Heart left ventricle (tissue), 16 donors: Measurements from ENCODE around the gene CNR1. TPM values are rescaled to one million over a fixed set of nuclear protein-coding genes. Genes with fewer than 3 reads are reported as not detected.

Source experiments
- ATAC-seq, 4 donors: fragments of 200-7000 bp; cut with Tn5 transposase; one replicate each; pipeline ENCODE4 v1.9.1; 2020 to 2022; ENCODE audit warnings: moderate library complexity in 4 of 4, mild to moderate bottlenecking in 3 of 4, moderate number of reproducible peaks in 1 of 4
- DNase-seq, 5 donors: peaks; one replicate each; pipeline ENCODE4 v3.0.0-alpha.2; 2020
- H3K27ac ChIP-seq, 12 donors: fragments of 200-600 bp; sonication (generic) in 4 of 12; one replicate each; pipeline versions ENCODE4 v1.5.0 to v1.8.0; 2016 to 2022; ENCODE audit warnings: mild to moderate bottlenecking in 2 of 12
- H3K27me3 ChIP-seq, 9 donors: fragments of 200-600 bp; sonication (generic) in 2 of 9; one replicate each; pipeline versions ENCODE4 v1.5.1 to v1.8.0; 2016 to 2022; ENCODE audit warnings: mild to moderate bottlenecking in 3 of 9
- H3K36me3 ChIP-seq, 9 donors: fragments of 200-600 bp; sonication (generic) in 2 of 9; one replicate each; pipeline versions ENCODE4 v1.5.0 to v1.8.0; 2018 to 2022; ENCODE audit warnings: mild to moderate bottlenecking in 2 of 9
- H3K4me1 ChIP-seq, 12 donors: fragments of 200-600 bp; sonication (generic) in 4 of 12; one replicate each; pipeline versions ENCODE4 v1.5.0 to v1.8.0; 2016 to 2022; ENCODE audit warnings: mild to moderate bottlenecking in 3 of 12
- H3K4me3 ChIP-seq, 12 donors: fragments of 200-600 bp; sonication (generic) in 4 of 12; one replicate each; pipeline versions ENCODE4 v1.5.0 to v1.8.0; 2017 to 2022; ENCODE audit warnings: mild to moderate bottlenecking in 9 of 12, moderate library complexity in 4 of 12
- H3K9me3 ChIP-seq, 12 donors: fragments of 200-600 bp; sonication (generic) in 4 of 12; one replicate each; pipeline versions ENCODE4 v1.5.0 to v1.8.0; 2016 to 2022; ENCODE audit warnings: mild to moderate bottlenecking in 1 of 12
- CTCF ChIP-seq, 12 donors: fragments of 200-600 bp; sonication (generic) in 4 of 12; IDR thresholded peaks; one replicate each; pipeline versions ENCODE4 v1.5.0 to v1.8.0; 2018 to 2022; ENCODE audit warnings: antibody characterized with exemption in 12 of 12, mild to moderate bottlenecking in 5 of 12
- POLR2A ChIP-seq, 2 donors: fragments of 450-650 bp; IDR thresholded peaks; one replicate each; pipeline ENCODE4 v1.6.1; 2017; ENCODE audit warnings: antibody characterized with exemption in 2 of 2, mild to moderate bottlenecking in 2 of 2, moderate library complexity in 2 of 2
- WGBS, 4 donors: extraction: QIAGEN DNeasy Blood & Tissue Kit in 2 of 4; methylation state at CpG; one replicate each; pipeline versions ENCODE4 v1.1.5 to v1.1.7; 2013 to 2018; 5-methylcytosine and 5-hydroxymethylcytosine counted together
- intact Hi-C, 10 donors: fragments of 100-400 bp; cut with DNase I; formaldehyde crosslinking; loops; one replicate each; pipeline versions ENCODE4 v1.11.1 to v1.14.2; 2022
- polyA plus RNA-seq, 2 donors: library from polyadenylated mRNA; stranded (reverse); fragments of 200-250 nt; gene quantifications; one replicate each; pipeline ENCODE4 v1.2.3, GENCODE V29; 2013
- total RNA-seq, 9 donors: library from RNA; depleted of rRNA in 2 of 9; stranded (reverse); fragments of >200 nt in 2 of 9; fragmentation: NEBNext Ultra II Directional in 3 of 9; extraction: Animal tissue kit (Norgen Biotek cat#: 25700) in 3 of 9; gene quantifications; one replicate each; pipeline versions ENCODE4 v1.1.0 to v1.2.4, GENCODE V29; 2016 to 2023
- donor health status: ischemic (EF 13 %, LVEDD 7.1; RV severe dilation, severe dysfunction).
- donor health status: healthy with polysubstance abuse.
- donor health status: DM: no; HTN: yes; CAD: no.
- donor health status: DM: no; HTN: no; CAD: no.
- donor health status: ischemic (EF 25% LVEDD 6.9; RV normal size, moderate dysfunction).
- donor health status: ischemic (EF 25% LVEDD 5.7; RV mildly dilated, moderate dysfunction).
- donor health status: healthy.
- donor health status: DM: yes; HTN: yes; CAD: no.
- donor health status: ischemic (EF 35%, LVEDD 5.7; RV mildly dilated, moderate dysfunction).
- donor health status: nonischemic (EF 11% LVEDD 7.7; RV severe dilation, severe dysfunction).
- donor health status: DM: yes; HTN: yes; CAD: no.
- donor health status: PGD.
- donor health status: ischemic (EF 29% LVEDD 5.4; RV normal size, mild dysfunction).
- donor health status: nonischemic (EF 23%, LVEDD 6.1; RV moderate dilation, normal function).

Gene CNR1
- total and polyA plus RNA-seq, 11 donors: 0.07 to 0.88 (median 0.50) TPM

- Histone ChIP-seq H3K4me1 (peaks cover 0 to 22% (median 13%) of the 10 kb centered on the region in 12 donors), H3K27ac (peak overlapping the region in 1 of 12 donors; percentile 83), H3K27me3 (peaks cover 27 to 80% (median 51%) of the 10 kb centered on the region in 9 donors), H3K4me3 (peak overlapping the region; percentile 36 to 62 (median 49)), H3K36me3 (no peaks in the 10 kb centered on the region), H3K9me3 (no peaks in the 10 kb centered on the region)
- peak in 1 of 5 donors; percentile 25 for DNase-seq
- TF ChIP-seq CTCF (IDR thresholded peaks at IDR 0.05): no peak
- TF ChIP-seq POLR2A (IDR thresholded peaks at IDR 0.05): no peak
- WGBS, 4 donors: 1 to 2% (median 2%) methylated on average over 29 to 103 of the region's 103 CpGs
- intact Hi-C loops: no loop called here
- ATAC-seq: peak in 3 of 4 donors; percentile 11 to 42 (median 30)
These were observed 575 bp upstream of the CNR1 start for GRCh38 chr6:88166493-88167351.

- TF ChIP-seq POLR2A (IDR thresholded peaks at IDR 0.05) (no peak), CTCF (IDR thresholded peaks at IDR 0.05) (no peak)
- H3K36me3 ChIP-seq: no peaks in the 10 kb centered on the region
- ATAC-seq: no peak
- H3K27me3 ChIP-seq: peaks cover 27 to 88% (median 56%) of the 10 kb centered on the region in 9 donors
- WGBS, 4 donors: 8 to 12% (median 9%) methylated on average over 18 of the region's 18 CpGs
- H3K9me3 ChIP-seq: no peaks in the 10 kb centered on the region
- no peak for DNase-seq
- intact Hi-C loops: no loop called here
- peaks cover 0 to 22% (median 13%) of the 10 kb centered on the region in 12 donors for H3K4me1 ChIP-seq
- peak overlapping the region in 1 of 12 donors; percentile 83 for H3K27ac ChIP-seq
- peak overlapping the region; percentile 36 to 62 (median 49) for H3K4me3 ChIP-seq
These were observed 882 bp downstream of the CNR1 start for GRCh38 chr6:88165087-88165843.

- intact Hi-C loops: no loop called here
- DNase-seq: no peak
- Histone ChIP-seq H3K4me3 (no peak overlapping the region), H3K27me3 (peaks cover 27 to 84% (median 56%) of the 10 kb centered on the region in 9 donors), H3K36me3 (no peaks in the 10 kb centered on the region), H3K9me3 (no peaks in the 10 kb centered on the region), H3K27ac (no peak overlapping the region), H3K4me1 (peaks cover 0 to 22% (median 13%) of the 10 kb centered on the region in 12 donors)
- TF ChIP-seq POLR2A (IDR thresholded peaks at IDR 0.05) (no peak), CTCF (IDR thresholded peaks at IDR 0.05) (no peak)
- ATAC-seq: no peak
- 69 to 78% (median 70%) methylated on average over 4 of the region's 4 CpGs for WGBS, 4 donors
These were observed 2.1 kb downstream of the CNR1 start for GRCh38 chr6:88164061-88164460.

- no peak for TF ChIP-seq POLR2A (IDR thresholded peaks at IDR 0.05)
- TF ChIP-seq CTCF (IDR thresholded peaks at IDR 0.05): no peak
- peaks cover 0 to 22% (median 13%) of the 10 kb centered on the region in 12 donors for H3K4me1 ChIP-seq
- ATAC-seq (no peak), DNase-seq (no peak)
- H3K4me3 ChIP-seq: no peak overlapping the region
- H3K36me3 ChIP-seq: no peaks in the 10 kb centered on the region
- H3K27me3 ChIP-seq: peaks cover 27 to 84% (median 56%) of the 10 kb centered on the region in 9 donors
- no peak overlapping the region for H3K27ac ChIP-seq
- intact Hi-C loops: no loop called here
- no peaks in the 10 kb centered on the region for H3K9me3 ChIP-seq
- WGBS, 4 donors: 55 to 84% (median 77%) methylated on average over 1 of the region's 1 CpG
These were observed 2.5 kb downstream of the CNR1 start for GRCh38 chr6:88163616-88164015.
